HT-29 (cell line): ENCODE results near the gene FBXO22. TPM values are rescaled to one million over a fixed set of nuclear protein-coding genes. Genes with fewer than 3 reads are reported as not detected.
"Not testable (repeated sequence)": the region's sequence is repeated elsewhere in the genome, so short reads cannot be mapped to it uniquely, and the experiment has no call there.

Source experiments
- DNase-seq: peaks from one replicate; pipeline ENCODE4 v3.0.0-alpha.2; 2015; ENCODE audit warnings: low spot score
- small RNA-seq: library from RNA; depleted of rRNA; stranded (forward); fragments of <200 nt; gene quantifications from one replicate; pipeline ENCODE3, GENCODE V24; 2014
- total RNA-seq: library from RNA; depleted of rRNA; stranded (reverse); fragments of >200 nt; shearing (Covaris generic); gene quantifications from 2 replicates; pipeline ENCODE4 v1.2.3, GENCODE V29; 2014; rRNA removed

The FBXO22 gene
- total RNA-seq, 1 experiment from 2014 or later: 51.1 TPM

DNA sequence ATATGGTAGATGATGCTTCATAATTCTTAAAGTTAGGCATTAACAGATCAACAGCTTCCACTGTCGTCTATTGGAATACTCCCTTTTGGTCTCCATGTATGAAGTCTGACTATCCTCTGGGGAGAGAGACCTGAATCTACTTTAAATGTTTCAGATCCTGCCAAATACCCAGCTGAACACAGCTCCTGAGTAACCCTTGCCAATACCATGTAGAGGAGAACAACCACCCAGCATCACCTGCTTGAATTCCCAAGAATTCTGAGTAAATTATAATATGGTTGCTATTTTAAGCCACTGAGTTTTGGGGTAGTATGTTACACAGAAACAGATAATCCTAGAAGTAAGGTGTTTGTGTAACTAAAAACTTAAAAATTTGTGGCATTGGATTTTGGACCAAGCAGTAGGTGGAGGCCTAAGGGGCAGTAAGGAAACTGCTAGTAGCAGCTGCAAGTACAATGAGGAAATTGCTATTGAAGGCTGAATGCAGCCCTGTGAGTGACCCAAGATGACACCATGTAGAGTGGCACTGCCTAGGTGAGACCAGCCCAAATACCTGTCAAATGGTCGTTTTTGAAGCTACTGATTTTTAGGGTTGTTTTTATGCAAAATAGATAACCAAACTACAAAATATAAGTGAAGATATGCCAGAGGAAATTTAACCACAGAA is 77.6 kb downstream of the FBXO22 start:
- no peak for DNase-seq

DNA sequence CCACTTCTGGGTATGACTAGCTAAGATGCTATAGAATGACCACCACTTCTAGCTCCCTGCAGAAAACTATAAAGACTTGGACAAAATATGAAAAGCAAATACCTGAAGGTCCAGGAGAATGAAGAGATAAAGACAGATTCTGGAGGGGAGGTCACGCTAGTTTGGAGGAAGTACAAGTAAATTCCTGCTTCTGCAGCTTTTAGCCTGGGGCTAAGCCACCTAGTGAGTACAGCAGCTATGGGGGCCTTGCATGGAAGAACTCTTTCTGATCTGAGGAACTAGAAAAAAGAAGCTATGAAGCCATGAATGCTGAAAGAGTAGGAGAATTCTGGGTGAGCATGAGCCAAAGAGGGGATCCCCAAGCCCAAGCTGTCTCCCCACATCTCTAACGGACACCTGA is 78.8 kb downstream of the FBXO22 start:
- no peak for DNase-seq

- not testable (repeated sequence) for DNase-seq
Measured at GRCh38 chr15:75984706-75985105, 81.0 kb downstream of the FBXO22 start.

DNA sequence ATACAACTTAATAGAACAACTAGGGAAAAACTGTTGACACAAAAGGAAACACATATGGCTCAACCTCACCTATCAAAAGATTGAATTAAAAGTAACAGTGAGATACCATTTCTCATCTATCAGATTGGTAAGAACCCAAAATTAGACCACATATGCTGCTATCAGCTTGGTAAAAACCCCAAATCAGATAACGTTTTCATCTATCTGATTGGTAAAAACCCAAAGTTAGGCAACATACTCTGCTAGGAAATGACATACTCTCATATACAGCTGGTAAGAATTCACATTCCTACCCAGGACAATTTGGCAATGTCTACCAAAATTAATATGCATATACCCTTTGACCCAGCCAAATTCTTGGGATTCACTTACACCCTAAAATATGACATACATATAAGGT is 82.3 kb downstream of the FBXO22 start:
- DNase-seq: no peak

GRCh38 chr15:75989045-75989444 is 85.4 kb downstream of the FBXO22 start:
- no peak for DNase-seq

GRCh38 chr15:75989875-75990274 is 86.2 kb downstream of the FBXO22 start:
- no peak for DNase-seq

Small RNAs within 50 kb of the gene (small RNA-seq; reads per million reads assigned to genes)
- not detected for gene RN7SL510P

Other genes with a start within 250 kb of the FBXO22 start
- 8.9 and 10.7 TPM in 2 replicates for gene CSPG4, start 191.0 kb upstream of the FBXO22 start, total RNA-seq
- 23.8 and 40.0 TPM in 2 replicates for gene UBE2Q2, start 60.4 kb upstream of the FBXO22 start, total RNA-seq
- gene NRG4, start 108.5 kb downstream of the FBXO22 start, total RNA-seq: 0.31 TPM in 1 of 2 replicates, not detected in the other
- gene TMEM266, start 156.1 kb downstream of the FBXO22 start, total RNA-seq: not detected in 2 replicates